HepG2 (cell line): ENCODE data around the gene KDM3B. TPM values are rescaled to one million over a fixed set of nuclear protein-coding genes. Genes with fewer than 3 reads are reported as not detected.

Experiments
- ATF1 ChIP-seq: IDR thresholded peaks from 2 replicates; pipeline ENCODE4 v1.6.1; 2016; ENCODE audit warnings: mild to moderate bottlenecking, control low read depth
- CENPBD1 ChIP-seq: sonication (generic); formaldehyde crosslinking; IDR thresholded peaks from 2 replicates; pipeline ENCODE4 v1.8.0; 2022; ENCODE audit warnings: missing genetic modification reagents, low read depth, mild to moderate bottlenecking, borderline replicate concordance
- GPN1 ChIP-seq: sonication (generic); formaldehyde crosslinking; IDR thresholded peaks from 2 replicates; pipeline ENCODE4 v1.5.1; 2020; ENCODE audit warnings: missing genetic modification reagents, borderline replicate concordance
- GZF1 ChIP-seq: sonication (generic); formaldehyde crosslinking; IDR thresholded peaks from 2 replicates; pipeline ENCODE4 v1.5.1; 2020; ENCODE audit warnings: mild to moderate bottlenecking, missing genetic modification reagents
- HOXA9 ChIP-seq: sonication (generic); formaldehyde crosslinking; IDR thresholded peaks from 2 replicates; pipeline ENCODE4 v1.8.1; 2022; ENCODE audit warnings: missing genetic modification reagents, mild to moderate bottlenecking, moderate library complexity, borderline replicate concordance
- MEIS1 ChIP-seq: sonication (generic); formaldehyde crosslinking; IDR thresholded peaks from 2 replicates; pipeline ENCODE4 v1.9.0; 2021; ENCODE audit warnings: mild to moderate bottlenecking, missing genetic modification reagents, moderate library complexity, borderline replicate concordance
- MEIS2 ChIP-seq: sonication (generic); formaldehyde crosslinking; IDR thresholded peaks from 2 replicates; pipeline ENCODE4 v1.9.0; 2021; ENCODE audit warnings: mild to moderate bottlenecking, missing genetic modification reagents
- NFE2 ChIP-seq: sonication (generic); formaldehyde crosslinking; IDR thresholded peaks from 2 replicates; pipeline ENCODE4 v1.4.0; 2020; ENCODE audit warnings: missing genetic modification reagents
- REST ChIP-seq, 2 experiments: IDR thresholded peaks; 2 replicates each; pipeline ENCODE4 v1.6.1; 2011 to 2012; ENCODE audit warnings: low read length in 2 of 2, borderline replicate concordance in 1 of 2, low read depth in 1 of 2, mild to moderate bottlenecking in 1 of 2, moderate library complexity in 1 of 2
- ZC3H13 ChIP-seq: sonication (generic); formaldehyde crosslinking; IDR thresholded peaks from 2 replicates; pipeline ENCODE4 v1.8.1; 2023; ENCODE audit warnings: mild to moderate bottlenecking, missing genetic modification reagents, moderate library complexity
- ZFP41 ChIP-seq: sonication (generic); formaldehyde crosslinking; IDR thresholded peaks from 2 replicates; pipeline ENCODE4 v1.4.0; 2020; ENCODE audit warnings: mild to moderate bottlenecking, missing genetic modification reagents, borderline replicate concordance
- ZNF274 ChIP-seq: sonication (generic); formaldehyde crosslinking; IDR thresholded peaks from 2 replicates; pipeline ENCODE4 v1.5.1; 2020; ENCODE audit warnings: mild to moderate bottlenecking, missing genetic modification reagents
- ZNF670 ChIP-seq: sonication (generic); formaldehyde crosslinking; IDR thresholded peaks from 2 replicates; pipeline ENCODE4 v1.8.0; 2022; ENCODE audit warnings: mild to moderate bottlenecking, missing genetic modification reagents, borderline replicate concordance
- ZNF839 ChIP-seq: sonication (generic); formaldehyde crosslinking; IDR thresholded peaks from 2 replicates; pipeline ENCODE4 v1.4.0; 2020; ENCODE audit warnings: missing genetic modification reagents, mild to moderate bottlenecking, borderline replicate concordance
- ZNF841 ChIP-seq: sonication (generic); formaldehyde crosslinking; IDR thresholded peaks from 2 replicates; pipeline ENCODE4 v1.8.1; 2023; ENCODE audit warnings: missing genetic modification reagents, borderline replicate concordance
- polyA plus RNA-seq, 8 experiments: library from polyadenylated mRNA; depleted of rRNA in 3 of 8; stranded (reverse) in 7 of 8; unstranded in 1 of 8; fragments of >200 nt; fragmentation: Illumina TruSeq in 4 of 8; extraction: Trizol in 4 of 8; gene quantifications; 2 replicates each; pipeline versions ENCODE4 v1.2.1 to v1.2.3, GENCODE V29; 2011 to 2016; ENCODE audit warnings: low read depth in 4 of 8, missing spikeins in 1 of 8, mixed read lengths in 1 of 8; ENCODE audit not compliant: insufficient read depth in 1 of 8
- total RNA-seq, 5 experiments: library from RNA; depleted of rRNA; stranded (reverse); fragments of >200 nt; fragmentation: Illumina TruSeq; extraction: Trizol; gene quantifications; 2 replicates each; pipeline ENCODE4 v1.2.3, GENCODE V29; 2016; ENCODE audit warnings: low read depth in 1 of 5
- TF ChIP-seq, protein P1 (sequence below): sonication (generic); formaldehyde crosslinking; IDR thresholded peaks from 2 replicates; pipeline ENCODE4 v1.5.0; 2020; ENCODE audit warnings: mild to moderate bottlenecking, missing genetic modification reagents
- TF ChIP-seq, protein P2 (sequence below): sonication (generic); formaldehyde crosslinking; conservative IDR thresholded peaks from 2 replicates; pipeline ENCODE4 v1.8.0; 2022; ENCODE audit warnings: low read depth, missing genetic modification reagents
- TF ChIP-seq, protein P3 (sequence below): sonication (generic); formaldehyde crosslinking; IDR thresholded peaks from 2 replicates; pipeline ENCODE4 v1.9.0; 2022; ENCODE audit warnings: low read depth, missing genetic modification reagents

The KDM3B gene
- total and polyA plus RNA-seq, 2 of the 13 experiments (the other 11 are each of a cell fraction or from before 2014, with no cell fraction given): 19.7 to 34.3 TPM

DNA sequence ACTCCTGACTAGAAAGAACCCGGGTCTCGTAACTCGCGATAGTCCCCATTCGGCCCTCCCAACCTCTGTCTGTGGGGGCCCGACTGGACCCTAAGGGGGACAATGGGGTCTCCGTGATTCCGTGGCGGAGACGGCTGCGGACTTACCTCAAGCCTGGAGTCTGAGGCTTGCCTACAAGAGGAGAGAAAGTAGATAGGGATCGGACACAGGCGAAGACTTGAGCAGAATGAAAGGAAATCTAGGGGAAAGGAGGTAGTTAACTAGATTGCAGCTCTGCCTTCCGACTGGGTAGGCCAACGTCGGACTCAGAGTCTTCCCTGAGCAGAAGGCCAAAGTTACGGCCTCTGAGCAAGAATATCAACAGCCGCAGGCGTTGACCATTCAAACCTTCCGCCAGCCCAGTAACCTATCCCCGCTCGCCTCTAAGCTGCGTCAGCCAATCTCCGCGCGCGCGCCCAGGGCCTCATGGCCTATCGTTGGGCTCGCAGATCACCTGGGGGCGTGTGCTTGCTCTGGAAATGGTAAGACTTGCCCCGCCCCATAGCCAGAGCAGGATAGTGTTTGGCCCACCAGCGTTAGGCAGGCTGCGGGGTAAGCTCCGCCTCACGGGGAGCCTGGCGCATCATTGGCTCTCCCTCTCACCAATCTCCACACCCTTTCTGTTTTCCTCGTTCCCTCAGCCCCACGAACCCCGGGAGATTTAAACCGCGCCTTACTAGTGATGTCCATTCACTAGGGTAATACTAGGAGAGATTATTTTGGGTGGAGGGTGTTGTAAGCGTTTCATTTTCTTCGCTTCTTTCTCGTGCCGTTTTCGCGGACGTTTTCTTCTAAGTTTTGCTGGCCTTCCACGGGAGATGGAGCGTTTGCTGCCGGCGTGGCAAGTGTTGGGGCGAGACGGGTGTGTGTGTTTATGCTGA is 20.8 kb upstream of the KDM3B start, which contains the start of gene CDC25C (continued):
- TF ChIP-seq HOXA9 (0 out of 2 replicates have a peak, but pooled peaks have one; percentile 75), ZNF839 (CRISPR knock-in tag) (no peak), GZF1 (CRISPR knock-in tag) (no peak), ZC3H13 (0 out of 2 replicates have a peak, but pooled peaks have one; percentile 60), MEIS2 (CRISPR knock-in tag) (0 out of 2 replicates have a peak, but pooled peaks have one; percentile 30), CENPBD1 (CRISPR knock-in tag) (no peak), NFE2 (CRISPR knock-in tag) (no peak), GPN1 (no peak), MEIS1 (CRISPR knock-in tag) (no peak), ATF1 (CRISPR knock-in tag) (peak; percentile 71), REST (IDR thresholded peaks at IDR 0.05; ENCODE audit: borderline replicate concordance in 1 of 2, low read depth in 1 of 2, low read length in 2 of 2) (no peak), ZFP41 (no peak), ZNF670 (CRISPR knock-in tag) (no peak), ZNF274 (CRISPR knock-in tag) (no peak), ZNF841 (CRISPR knock-in tag) (no peak)
- TF ChIP-seq, protein P1, sequence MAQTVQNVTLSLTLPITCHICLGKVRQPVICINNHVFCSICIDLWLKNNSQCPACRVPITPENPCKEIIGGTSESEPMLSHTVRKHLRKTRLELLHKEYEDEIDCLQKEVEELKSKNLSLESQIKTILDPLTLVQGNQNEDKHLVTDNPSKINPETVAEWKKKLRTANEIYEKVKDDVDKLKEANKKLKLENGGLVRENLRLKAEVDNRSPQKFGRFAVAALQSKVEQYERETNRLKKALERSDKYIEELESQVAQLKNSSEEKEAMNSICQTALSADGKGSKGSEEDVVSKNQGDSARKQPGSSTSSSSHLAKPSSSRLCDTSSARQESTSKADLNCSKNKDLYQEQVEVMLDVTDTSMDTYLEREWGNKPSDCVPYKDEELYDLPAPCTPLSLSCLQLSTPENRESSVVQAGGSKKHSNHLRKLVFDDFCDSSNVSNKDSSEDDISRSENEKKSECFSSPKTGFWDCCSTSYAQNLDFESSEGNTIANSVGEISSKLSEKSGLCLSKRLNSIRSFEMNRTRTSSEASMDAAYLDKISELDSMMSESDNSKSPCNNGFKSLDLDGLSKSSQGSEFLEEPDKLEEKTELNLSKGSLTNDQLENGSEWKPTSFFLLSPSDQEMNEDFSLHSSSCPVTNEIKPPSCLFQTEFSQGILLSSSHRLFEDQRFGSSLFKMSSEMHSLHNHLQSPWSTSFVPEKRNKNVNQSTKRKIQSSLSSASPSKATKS (CRISPR knock-in tag): no peak
- TF ChIP-seq, protein P2, sequence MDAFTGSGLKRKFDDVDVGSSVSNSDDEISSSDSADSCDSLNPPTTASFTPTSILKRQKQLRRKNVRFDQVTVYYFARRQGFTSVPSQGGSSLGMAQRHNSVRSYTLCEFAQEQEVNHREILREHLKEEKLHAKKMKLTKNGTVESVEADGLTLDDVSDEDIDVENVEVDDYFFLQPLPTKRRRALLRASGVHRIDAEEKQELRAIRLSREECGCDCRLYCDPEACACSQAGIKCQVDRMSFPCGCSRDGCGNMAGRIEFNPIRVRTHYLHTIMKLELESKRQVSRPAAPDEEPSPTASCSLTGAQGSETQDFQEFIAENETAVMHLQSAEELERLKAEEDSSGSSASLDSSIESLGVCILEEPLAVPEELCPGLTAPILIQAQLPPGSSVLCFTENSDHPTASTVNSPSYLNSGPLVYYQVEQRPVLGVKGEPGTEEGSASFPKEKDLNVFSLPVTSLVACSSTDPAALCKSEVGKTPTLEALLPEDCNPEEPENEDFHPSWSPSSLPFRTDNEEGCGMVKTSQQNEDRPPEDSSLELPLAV (CRISPR knock-in tag): no peak
- TF ChIP-seq, protein P3, sequence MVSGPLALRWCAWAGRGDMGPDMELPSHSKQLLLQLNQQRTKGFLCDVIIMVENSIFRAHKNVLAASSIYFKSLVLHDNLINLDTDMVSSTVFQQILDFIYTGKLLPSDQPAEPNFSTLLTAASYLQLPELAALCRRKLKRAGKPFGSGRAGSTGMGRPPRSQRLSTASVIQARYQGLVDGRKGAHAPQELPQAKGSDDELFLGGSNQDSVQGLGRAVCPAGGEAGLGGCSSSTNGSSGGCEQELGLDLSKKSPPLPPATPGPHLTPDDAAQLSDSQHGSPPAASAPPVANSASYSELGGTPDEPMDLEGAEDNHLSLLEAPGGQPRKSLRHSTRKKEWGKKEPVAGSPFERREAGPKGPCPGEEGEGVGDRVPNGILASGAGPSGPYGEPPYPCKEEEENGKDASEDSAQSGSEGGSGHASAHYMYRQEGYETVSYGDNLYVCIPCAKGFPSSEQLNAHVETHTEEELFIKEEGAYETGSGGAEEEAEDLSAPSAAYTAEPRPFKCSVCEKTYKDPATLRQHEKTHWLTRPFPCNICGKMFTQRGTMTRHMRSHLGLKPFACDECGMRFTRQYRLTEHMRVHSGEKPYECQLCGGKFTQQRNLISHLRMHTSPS: no peak
